NB4 (cell line): ENCODE data around the gene KAT8.
A peak's percentile ranks its signal among the peaks of the same experiment; 100 is the strongest.

Source experiments
- DNase-seq: peaks from one replicate; pipeline ENCODE4 v3.0.0; 2010; ENCODE audit warnings: low read depth
- H3K4me3 ChIP-seq: one replicate; pipeline ENCODE4 v1.5.1; 2011; ENCODE audit warnings: mild to moderate bottlenecking, low read depth, low read length, moderate library complexity
- CTCF ChIP-seq: IDR thresholded peaks from one replicate; pipeline ENCODE4 v1.5.1; 2012; ENCODE audit warnings: low read depth, low read length
- MAX ChIP-seq: IDR thresholded peaks from 2 replicates; pipeline ENCODE4 v1.6.1; 2011; ENCODE audit warnings: low read depth, low read length
- MYC ChIP-seq: IDR thresholded peaks from 2 replicates; pipeline ENCODE4 v1.6.1; 2011; ENCODE audit warnings: low read depth, low read length
- POLR2A ChIP-seq: IDR thresholded peaks from 2 replicates; pipeline ENCODE4 v1.6.1; 2011; ENCODE audit warnings: mild to moderate bottlenecking; ENCODE audit not compliant: insufficient read length; ENCODE audit errors: extremely low read depth

KAT8 gene

DNA sequence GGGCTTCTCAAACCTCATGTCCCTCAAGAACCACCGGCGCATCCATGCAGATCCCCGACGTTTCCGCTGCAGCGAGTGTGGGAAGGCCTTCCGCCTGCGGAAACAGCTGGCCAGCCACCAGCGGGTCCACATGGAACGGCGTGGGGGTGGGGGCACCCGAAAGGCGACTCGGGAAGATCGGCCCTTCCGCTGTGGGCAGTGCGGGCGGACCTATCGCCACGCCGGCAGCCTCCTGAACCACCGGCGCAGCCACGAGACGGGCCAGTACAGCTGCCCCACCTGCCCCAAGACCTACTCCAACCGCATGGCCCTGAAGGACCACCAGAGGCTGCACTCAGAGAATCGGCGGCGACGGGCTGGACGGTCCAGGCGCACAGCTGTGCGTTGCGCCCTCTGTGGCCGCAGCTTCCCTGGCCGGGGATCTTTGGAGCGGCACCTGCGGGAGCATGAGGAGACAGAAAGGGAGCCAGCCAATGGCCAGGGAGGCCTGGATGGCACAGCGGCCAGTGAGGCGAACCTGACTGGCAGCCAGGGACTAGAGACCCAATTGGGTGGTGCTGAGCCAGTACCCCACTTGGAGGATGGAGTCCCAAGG lies 37.3 kb upstream of the KAT8 start:
- no peak for DNase-seq
- TF ChIP-seq CTCF (no peak), MYC (no peak), MAX (no peak), POLR2A (no peak)
- peak overlapping the region; percentile 56 for H3K4me3 ChIP-seq

- H3K4me3 ChIP-seq: peak overlapping the region; percentile 56
- peak; percentile 59 for DNase-seq
- no peak for TF ChIP-seq CTCF
- no peak for TF ChIP-seq MAX
- TF ChIP-seq MYC: no peak
- TF ChIP-seq POLR2A: no peak
Measured at GRCh38 chr16:31080756-31081419, 36.6 kb upstream of the KAT8 start.

GRCh38 chr16:31081428-31082351 lies 35.8 kb upstream of the KAT8 start:
- TF ChIP-seq CTCF (no peak), MAX (no peak), POLR2A (no peak), MYC (no peak)
- peak; percentile 41 for DNase-seq
- H3K4me3 ChIP-seq: no peak overlapping the region

DNA sequence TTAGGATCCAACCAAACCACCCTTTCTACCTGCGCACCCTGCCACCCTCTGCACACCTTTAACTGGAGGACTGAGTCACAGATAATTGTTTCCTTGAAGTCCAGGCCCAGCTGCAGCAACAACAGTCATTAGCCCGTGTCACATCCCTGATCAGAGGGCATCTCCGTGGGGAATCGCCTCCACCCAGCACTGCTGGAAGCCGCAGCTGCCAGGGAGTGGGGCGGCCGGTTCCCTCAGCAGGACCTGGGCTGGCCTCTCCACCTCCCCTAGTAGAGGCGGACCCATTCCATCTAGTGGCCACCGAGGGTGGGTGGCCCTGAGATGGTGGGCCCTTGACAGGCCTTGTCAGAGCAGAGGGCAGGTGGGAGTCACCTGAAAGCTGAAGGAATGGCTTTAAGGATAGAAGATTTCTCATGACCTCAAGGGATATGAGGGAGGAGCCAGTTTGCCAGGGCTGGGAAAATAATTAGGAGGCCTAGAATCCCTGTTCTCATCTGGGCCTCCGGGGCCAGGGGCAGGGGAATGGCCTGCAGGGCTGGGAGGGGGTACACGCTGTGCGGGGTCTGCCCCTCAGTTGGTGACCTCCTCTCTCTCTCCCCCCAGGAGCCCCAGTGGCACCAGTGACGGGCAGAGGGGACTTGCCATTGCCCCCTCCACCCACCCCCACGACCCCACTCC lies 35.0 kb upstream of the KAT8 start:
- TF ChIP-seq POLR2A (no peak), MYC (no peak), MAX (no peak), CTCF (no peak)
- H3K4me3 ChIP-seq: no peak overlapping the region
- no peak for DNase-seq

GRCh38 chr16:31083081-31083480 lies 34.4 kb upstream of the KAT8 start:
- DNase-seq: no peak
- no peak overlapping the region for H3K4me3 ChIP-seq
- TF ChIP-seq MYC (no peak), POLR2A (no peak), CTCF (no peak), MAX (no peak)
